Activated naive CD4-positive, alpha-beta T cell treated with anti-CD3 and anti-CD28 coated beads, Interleukin-2, amount 50 U/mL, for 72 hours (primary cell): ENCODE measurements around the gene MAFB. TPM values are rescaled to one million over a fixed set of nuclear protein-coding genes. Genes with fewer than 3 reads are reported as not detected.

Source experiments
- ATAC-seq, 2 donors: fragments of 150-1000 bp; cut with Tn5 transposase; 2 replicates each; pipeline ENCODE4 v1.10.0; 2021; ENCODE audit warnings: mild to moderate bottlenecking in 2 of 2, moderate library complexity in 2 of 2
- DNase-seq, 2 donors: peaks; one replicate each; pipeline ENCODE4 v3.0.0; 2021 to 2022; ENCODE audit warnings: low spot score in 2 of 2
- H3K27ac Mint-ChIP-seq, 2 donors: one replicate each; pipeline ENCODE4 v1.8.0; 2022; ENCODE audit warnings: mild to moderate bottlenecking in 2 of 2, mixed read lengths in 2 of 2
- H3K36me3 Mint-ChIP-seq, 2 donors: one replicate each; pipeline ENCODE4 v1.8.0; 2022; ENCODE audit warnings: mixed read lengths in 2 of 2
- H3K9me3 Mint-ChIP-seq, 2 donors: one replicate each; pipeline ENCODE4 v1.8.0; 2022; ENCODE audit warnings: mixed read lengths in 2 of 2
- total RNA-seq, 2 donors: library from RNA; stranded (reverse); gene quantifications; one replicate each; pipeline ENCODE4 v1.2.3, GENCODE V29; 2022

MAFB gene
- total RNA-seq, 2 donors from 2014 or later = 0.12 TPM; not detected in 1

DNA sequence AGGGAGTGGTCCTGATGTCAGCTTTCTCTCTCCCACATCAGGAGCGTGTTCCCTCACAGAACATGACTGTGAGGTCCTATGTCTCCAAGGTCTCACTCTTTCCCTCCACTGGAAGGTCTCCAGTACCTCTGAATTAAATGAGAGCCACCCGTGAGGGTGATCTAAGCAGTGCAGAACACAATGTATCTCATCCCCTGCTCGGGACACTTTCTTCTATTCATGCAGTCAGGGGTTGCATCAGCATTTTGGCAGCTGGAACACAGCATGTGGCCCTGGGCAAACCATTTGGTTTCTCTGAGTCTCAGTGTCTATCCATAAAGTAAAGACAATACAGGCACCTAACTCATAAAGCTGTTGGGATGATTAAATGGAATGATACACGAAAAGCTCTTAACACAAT lies 34.2 kb downstream of the MAFB start:
- no peak overlapping the region for H3K27ac Mint-ChIP-seq
- no peak for ATAC-seq
- DNase-seq = no peak
- H3K36me3 Mint-ChIP-seq = no peaks in the 10 kb centered on the region
- H3K9me3 Mint-ChIP-seq = no peaks in the 10 kb centered on the region

DNA sequence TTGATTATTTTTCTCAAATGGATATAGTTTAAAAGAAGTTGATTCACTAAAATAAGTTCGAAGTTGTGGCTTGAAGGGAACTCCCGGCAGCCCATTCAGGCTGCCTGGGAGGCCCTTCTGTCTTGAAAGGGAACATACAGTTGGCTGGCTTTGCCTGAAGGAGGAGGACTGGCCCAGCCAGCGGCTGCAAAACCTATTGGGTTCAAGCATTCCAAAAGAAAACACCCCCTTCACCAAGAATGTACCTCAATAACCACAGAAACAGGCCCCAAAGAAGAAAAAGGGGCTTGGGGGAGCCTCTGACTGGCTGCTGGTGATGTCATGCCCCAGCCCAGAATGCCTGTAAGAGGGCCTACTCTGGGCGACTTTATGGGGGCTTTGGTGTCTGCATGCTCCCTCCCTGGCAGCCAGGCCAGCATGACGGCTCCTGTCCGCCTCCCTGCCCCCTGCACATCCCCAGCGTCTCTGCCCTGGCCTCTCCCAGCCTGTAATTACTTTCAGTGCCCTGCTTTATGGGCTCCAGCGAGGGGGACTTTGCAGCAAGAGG lies 36.5 kb downstream of the MAFB start:
- H3K9me3 Mint-ChIP-seq = no peaks in the 10 kb centered on the region
- no peak overlapping the region for H3K27ac Mint-ChIP-seq
- H3K36me3 Mint-ChIP-seq = no peaks in the 10 kb centered on the region
- ATAC-seq (no peak), DNase-seq (no peak)

GRCh38 chr20:40651151-40651550 lies 37.9 kb downstream of the MAFB start:
- Mint-ChIP-seq H3K27ac (no peak overlapping the region), H3K36me3 (no peaks in the 10 kb centered on the region), H3K9me3 (no peaks in the 10 kb centered on the region)
- ATAC-seq (no peak), DNase-seq (no peak)

DNA sequence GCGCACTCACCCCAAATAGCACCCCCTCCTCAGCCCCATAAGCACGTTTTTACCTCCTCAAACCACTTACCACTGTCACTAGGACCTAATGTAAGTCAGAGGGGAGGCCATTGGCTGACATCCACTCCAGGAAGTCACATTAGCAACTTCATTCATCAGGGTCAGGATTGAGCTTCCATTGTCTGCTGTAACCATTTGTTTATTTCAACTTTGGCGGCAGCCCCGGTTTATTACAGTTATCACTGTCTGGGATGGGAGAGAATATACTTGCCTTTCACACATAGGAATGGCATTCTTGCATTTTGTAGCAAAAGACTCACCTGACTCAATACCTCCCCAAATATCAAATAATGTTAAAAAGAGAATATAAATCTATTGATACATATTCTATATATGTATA lies 38.3 kb downstream of the MAFB start:
- DNase-seq (no peak), ATAC-seq (no peak)
- Mint-ChIP-seq H3K27ac (no peak overlapping the region), H3K36me3 (no peaks in the 10 kb centered on the region), H3K9me3 (no peaks in the 10 kb centered on the region)

DNA sequence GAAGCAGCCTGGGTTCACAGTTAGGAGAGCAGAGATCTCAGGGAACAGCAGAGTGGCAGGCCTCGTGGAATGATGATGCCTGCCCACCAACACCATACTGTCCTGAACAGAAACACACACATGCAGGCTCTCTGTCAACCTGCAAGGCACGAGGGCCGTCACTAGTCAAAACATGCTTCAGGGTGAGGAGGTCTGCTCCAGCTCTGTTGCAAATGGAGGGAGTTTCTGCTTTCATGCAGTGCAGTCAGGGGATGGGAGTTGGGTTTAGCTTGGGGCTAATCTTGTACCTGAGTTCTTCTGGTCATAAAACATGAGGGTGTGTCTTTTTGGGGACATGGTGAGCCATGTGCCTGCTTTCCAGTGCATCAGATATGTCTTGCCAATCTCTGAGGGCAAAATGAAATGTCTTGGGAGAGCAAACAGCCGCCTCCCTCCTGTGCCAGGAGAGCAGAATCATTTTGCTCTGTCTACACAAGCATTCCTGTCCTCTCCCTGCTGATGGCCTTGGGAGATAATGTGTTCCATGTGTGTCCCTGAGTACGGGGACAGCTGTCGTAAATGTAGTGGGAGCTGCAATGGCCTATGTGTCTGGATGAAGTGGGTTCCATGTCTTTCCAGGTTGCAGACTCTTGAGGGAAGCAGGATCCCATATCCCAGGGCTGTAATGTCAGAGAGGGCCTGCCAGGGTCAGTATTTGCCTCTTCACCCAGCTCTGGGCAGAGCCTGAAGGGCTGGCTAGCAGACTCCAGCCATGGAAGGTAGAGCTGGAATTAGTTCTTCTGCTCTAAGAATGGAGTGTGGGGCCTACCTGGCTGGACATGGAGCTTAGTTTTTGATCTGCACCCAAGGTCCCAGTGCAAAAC lies 40.6 kb downstream of the MAFB start:
- DNase-seq = no peak
- H3K9me3 Mint-ChIP-seq = no peaks in the 10 kb centered on the region
- no peak overlapping the region for H3K27ac Mint-ChIP-seq
- no peaks in the 10 kb centered on the region for H3K36me3 Mint-ChIP-seq
- no peak for ATAC-seq

- Mint-ChIP-seq H3K27ac (no peak overlapping the region), H3K9me3 (no peaks in the 10 kb centered on the region), H3K36me3 (no peaks in the 10 kb centered on the region)
- no peak for DNase-seq
- no peak for ATAC-seq
These were observed 42.2 kb downstream of the MAFB start for GRCh38 chr20:40646813-40647212.

GRCh38 chr20:40646361-40646760 lies 42.7 kb downstream of the MAFB start:
- ATAC-seq (no peak), DNase-seq (no peak)
- H3K36me3 Mint-ChIP-seq = no peaks in the 10 kb centered on the region
- no peaks in the 10 kb centered on the region for H3K9me3 Mint-ChIP-seq
- H3K27ac Mint-ChIP-seq = no peak overlapping the region

GRCh38 chr20:40644863-40645262 lies 44.2 kb downstream of the MAFB start:
- DNase-seq = no peak
- no peaks in the 10 kb centered on the region for H3K36me3 Mint-ChIP-seq
- H3K27ac Mint-ChIP-seq = no peak overlapping the region
- H3K9me3 Mint-ChIP-seq = no peaks in the 10 kb centered on the region
- ATAC-seq = no peak

DNA sequence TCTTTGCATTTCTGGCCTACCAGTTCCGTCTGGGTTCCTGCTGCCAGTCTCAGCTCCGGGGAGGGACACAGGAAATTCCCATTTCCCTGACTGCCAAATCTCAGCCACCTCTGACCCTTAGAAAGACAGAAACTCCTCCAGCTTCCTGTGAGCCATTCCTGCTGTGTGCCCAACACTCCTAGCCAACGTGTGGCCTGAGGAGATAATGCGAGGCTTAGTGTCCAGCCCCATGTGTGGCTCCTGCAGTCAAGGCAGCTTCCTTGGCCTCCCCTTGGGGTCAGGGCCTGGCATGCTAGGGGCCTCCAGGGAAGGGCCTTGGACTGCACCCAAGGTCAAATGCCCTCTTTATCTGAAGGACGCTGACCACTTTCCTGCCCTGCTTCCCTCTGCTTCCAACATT lies 45.1 kb downstream of the MAFB start:
- DNase-seq (no peak), ATAC-seq (no peak)
- H3K9me3 Mint-ChIP-seq = peaks cover 0 to 4% of the 10 kb centered on the region in 2 donors
- H3K36me3 Mint-ChIP-seq = no peaks in the 10 kb centered on the region
- H3K27ac Mint-ChIP-seq = no peak overlapping the region

DNA sequence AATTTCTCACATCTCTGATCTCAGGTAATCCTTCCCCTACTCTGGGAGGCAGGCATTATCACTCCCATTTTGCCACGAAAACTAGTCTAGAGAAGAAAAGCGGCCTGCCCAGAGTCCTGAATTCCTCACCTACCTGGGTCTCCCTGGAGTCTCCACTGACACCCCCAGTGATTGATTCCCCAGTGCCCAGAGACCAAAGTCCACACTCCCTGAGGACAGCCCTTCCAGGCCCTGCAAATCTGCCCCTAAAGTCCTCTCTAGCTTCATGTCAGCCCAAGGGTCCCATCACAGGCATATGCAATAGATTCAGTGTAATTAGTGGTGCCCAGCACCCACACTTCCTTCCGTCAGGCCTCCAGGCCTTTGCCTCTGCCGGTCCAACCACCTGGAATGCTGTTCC lies 47.2 kb downstream of the MAFB start:
- ATAC-seq (no peak), DNase-seq (no peak)
- Mint-ChIP-seq H3K9me3 (peaks cover 0 to 4% of the 10 kb centered on the region in 2 donors), H3K27ac (no peak overlapping the region), H3K36me3 (no peaks in the 10 kb centered on the region)

DNA sequence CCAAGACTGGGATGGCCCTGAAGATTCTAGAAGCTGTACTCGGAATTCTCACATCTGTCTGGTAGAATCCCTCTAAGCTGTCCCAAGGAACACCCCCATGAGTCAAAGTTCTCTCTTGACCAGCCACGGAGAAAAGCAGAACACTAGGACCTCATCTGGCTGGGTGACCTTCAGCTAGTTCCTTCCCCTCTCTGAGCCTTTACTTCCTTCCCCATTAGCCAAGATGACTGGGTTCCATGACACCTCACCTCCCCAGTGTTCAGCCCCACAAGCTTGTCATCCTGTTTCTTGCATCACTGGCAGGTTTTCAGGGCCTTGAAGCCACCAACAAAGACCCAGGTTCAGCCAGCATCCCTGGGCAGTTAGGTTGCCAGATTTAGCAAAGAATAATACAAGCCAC lies 47.8 kb downstream of the MAFB start:
- peaks cover 0 to 4% of the 10 kb centered on the region in 2 donors for H3K9me3 Mint-ChIP-seq
- DNase-seq = no peak
- no peak overlapping the region for H3K27ac Mint-ChIP-seq
- no peaks in the 10 kb centered on the region for H3K36me3 Mint-ChIP-seq
- no peak for ATAC-seq

DNA sequence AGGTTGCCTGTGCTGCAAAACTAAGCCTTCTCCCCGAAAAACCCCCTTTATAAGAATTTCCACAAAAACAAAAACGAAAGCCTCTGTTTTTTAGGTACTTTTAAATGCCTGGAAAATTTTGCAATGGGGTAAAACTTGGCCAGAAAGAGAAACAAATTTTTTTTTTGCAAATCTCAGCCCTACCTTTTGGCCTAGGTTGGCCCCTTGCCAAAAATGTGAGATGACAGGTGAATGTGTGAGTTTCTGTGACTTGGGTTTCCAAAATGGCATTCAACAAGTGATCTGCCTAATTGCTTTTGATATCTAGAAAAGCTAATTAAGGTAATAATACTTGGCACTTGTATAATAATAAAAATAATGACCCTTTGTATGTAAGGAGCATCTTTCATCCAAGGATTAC lies 48.4 kb downstream of the MAFB start:
- H3K9me3 Mint-ChIP-seq = peaks cover 0 to 4% of the 10 kb centered on the region in 2 donors
- DNase-seq = no peak

DNA sequence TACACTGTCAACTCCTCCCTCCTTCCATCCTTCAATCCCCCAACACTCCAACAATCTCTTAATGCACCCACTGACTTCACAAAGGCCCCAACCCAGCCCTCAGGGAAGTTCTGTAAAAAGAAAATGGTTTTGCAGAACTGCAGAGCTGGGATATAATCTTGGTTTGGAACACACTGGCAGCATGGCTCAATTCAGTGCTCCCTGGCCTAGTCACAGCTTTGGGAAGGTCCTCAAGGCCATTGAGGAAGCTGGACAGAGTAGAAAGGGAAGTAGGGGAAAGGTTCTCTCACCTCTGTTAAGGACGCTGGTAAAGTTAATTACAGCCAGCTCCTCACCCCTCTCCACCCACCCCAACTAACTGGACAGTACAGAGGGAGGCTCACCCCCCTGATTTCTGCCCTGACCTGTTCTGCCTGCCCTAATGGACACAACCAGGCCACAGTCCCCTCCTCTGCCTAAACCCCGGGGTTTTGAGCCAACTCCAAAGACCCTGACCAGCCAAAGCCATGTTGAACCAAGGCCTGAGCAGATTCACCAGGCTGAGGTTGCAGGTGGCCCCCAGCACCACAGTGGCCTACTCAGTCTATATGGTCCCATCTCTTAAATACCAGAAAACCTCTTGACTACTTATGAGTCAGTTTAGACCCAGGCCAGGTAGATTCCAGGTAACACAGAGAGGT lies 49.2 kb downstream of the MAFB start:
- ATAC-seq = no peak
- Mint-ChIP-seq H3K27ac (no peak overlapping the region), H3K9me3 (peaks cover 0 to 4% of the 10 kb centered on the region in 2 donors), H3K36me3 (no peaks in the 10 kb centered on the region)
- DNase-seq = no peak

More for the DNA sequence above, 48.4 kb downstream of the MAFB start:
- no peaks in the 10 kb centered on the region for H3K36me3 Mint-ChIP-seq
- no peak overlapping the region for H3K27ac Mint-ChIP-seq
- ATAC-seq = no peak

GRCh38 chr20:40639132-40639531 lies 49.9 kb downstream of the MAFB start:
- no peak for ATAC-seq
- H3K36me3 Mint-ChIP-seq = no peaks in the 10 kb centered on the region
- no peak for DNase-seq
- peaks cover 0 to 4% of the 10 kb centered on the region in 2 donors for H3K9me3 Mint-ChIP-seq
- H3K27ac Mint-ChIP-seq = no peak overlapping the region

- Mint-ChIP-seq H3K9me3 (peaks cover 0 to 4% of the 10 kb centered on the region in 2 donors), H3K27ac (no peak overlapping the region), H3K36me3 (no peaks in the 10 kb centered on the region)
- DNase-seq (no peak), ATAC-seq (no peak)
These were observed 50.6 kb downstream of the MAFB start for GRCh38 chr20:40638414-40638813.

DNA sequence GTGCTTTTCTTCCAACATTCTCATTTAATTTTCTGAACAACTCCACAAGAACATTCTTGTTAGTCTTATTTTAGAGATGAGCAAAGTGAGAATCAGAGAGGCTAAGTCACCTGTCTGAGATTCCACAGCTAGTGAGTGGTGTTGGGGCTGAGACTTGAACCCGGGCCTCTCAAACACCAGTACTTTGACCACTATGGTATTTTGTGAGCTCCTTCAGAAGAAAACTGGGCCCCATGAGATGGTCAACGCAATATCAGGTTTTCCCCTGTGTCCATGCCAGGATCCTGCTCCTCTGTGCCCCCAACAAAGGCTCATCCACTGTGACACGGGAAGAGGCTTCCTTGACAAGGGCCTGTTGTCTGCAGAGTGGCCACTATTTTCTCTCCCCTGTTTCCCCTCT lies 51.9 kb downstream of the MAFB start:
- H3K9me3 Mint-ChIP-seq = peaks cover 0 to 4% of the 10 kb centered on the region in 2 donors
- ATAC-seq (no peak), DNase-seq (no peak)
- H3K27ac Mint-ChIP-seq = no peak overlapping the region
- no peaks in the 10 kb centered on the region for H3K36me3 Mint-ChIP-seq

DNA sequence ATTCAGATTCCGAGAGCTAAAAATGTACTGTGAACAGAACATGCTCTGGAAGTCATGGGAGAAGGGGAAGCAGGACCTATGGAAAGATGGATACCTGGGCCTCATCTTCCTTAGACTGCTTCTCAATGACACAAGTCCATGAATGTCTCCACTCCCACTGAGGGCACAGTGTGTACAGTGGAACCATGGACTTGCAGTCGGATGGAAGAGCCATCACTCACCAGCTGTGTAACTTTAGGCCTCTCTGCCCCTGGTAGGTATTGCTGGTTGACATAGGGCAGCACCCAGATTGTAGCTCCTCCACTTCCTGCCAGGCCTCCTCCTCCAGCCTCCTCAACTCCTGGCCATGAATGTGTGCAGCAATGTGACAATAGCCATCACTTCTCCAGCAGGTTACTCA lies 52.5 kb downstream of the MAFB start:
- Mint-ChIP-seq H3K36me3 (no peaks in the 10 kb centered on the region), H3K9me3 (peaks cover 0 to 4% of the 10 kb centered on the region in 2 donors), H3K27ac (no peak overlapping the region)
- ATAC-seq (no peak), DNase-seq (no peak)
